RWPE2 (cell line): Measurements from ENCODE around the gene KCNE5.
"Not testable (repeated sequence)": the region's sequence is repeated elsewhere in the genome, so short reads cannot be mapped to it uniquely, and the experiment has no call there.

Experiments used
- ATAC-seq: fragments of 200-7000 bp; cut with Tn5 transposase; 3 replicates; pipeline ENCODE4 v1.9.1; 2021; ENCODE audit warnings: low read depth
- DNase-seq: peaks from one replicate; pipeline ENCODE4 v3.0.0-alpha.2; 2020; ENCODE audit warnings: low spot score
- H3K27ac ChIP-seq: fragments of 450-650 bp; 2 replicates; pipeline ENCODE4 v1.5.1; 2017; ENCODE audit warnings: mild to moderate bottlenecking; ENCODE audit not compliant: poor library complexity, severe bottlenecking
- H3K27me3 ChIP-seq: fragments of 250-450 bp; sonication (Bioruptor Pico); 2 replicates; pipeline ENCODE4 v1.5.1; 2021; ENCODE audit warnings: mild to moderate bottlenecking, moderate library complexity; ENCODE audit not compliant: insufficient read depth, poor library complexity, severe bottlenecking
- H3K36me3 ChIP-seq: fragments of 250-450 bp; sonication (Bioruptor Pico); 2 replicates; pipeline ENCODE4 v1.5.1; 2020; ENCODE audit warnings: low read depth, mild to moderate bottlenecking, moderate library complexity
- H3K4me1 ChIP-seq: fragments of 250-450 bp; sonication (Bioruptor Pico); 2 replicates; pipeline ENCODE4 v1.5.1; 2021; ENCODE audit warnings: mild to moderate bottlenecking, moderate library complexity; ENCODE audit not compliant: insufficient read depth, poor library complexity, severe bottlenecking
- H3K4me3 ChIP-seq: fragments of 250-450 bp; sonication (Bioruptor Pico); 2 replicates; pipeline ENCODE4 v1.5.1; 2021; ENCODE audit warnings: mild to moderate bottlenecking, moderate library complexity; ENCODE audit not compliant: severe bottlenecking
- H3K9me3 ChIP-seq: fragments of 250-450 bp; sonication (Bioruptor Pico); 2 replicates; pipeline ENCODE4 v1.5.1; 2021; ENCODE audit warnings: mild to moderate bottlenecking, moderate library complexity; ENCODE audit not compliant: severe bottlenecking
- CTCF ChIP-seq: fragments of 450-650 bp; IDR thresholded peaks from one replicate; pipeline ENCODE4 v1.5.1; 2017; ENCODE audit warnings: mild to moderate bottlenecking, moderate library complexity; ENCODE audit not compliant: poor library complexity, severe bottlenecking

The KCNE5 gene

GRCh38 chrX:109660435-109661143 lies 35.6 kb upstream of the KCNE5 start:
- no peaks in the 10 kb centered on the region for H3K4me1 ChIP-seq
- TF ChIP-seq CTCF: no peak
- no peak overlapping the region for H3K27ac ChIP-seq
- no peaks in the 10 kb centered on the region for H3K9me3 ChIP-seq
- DNase-seq: no peak
- no peaks in the 10 kb centered on the region for H3K27me3 ChIP-seq
- H3K36me3 ChIP-seq: peaks cover 75% of the 10 kb centered on the region
- no peak overlapping the region for H3K4me3 ChIP-seq
- ATAC-seq: no peak

DNA sequence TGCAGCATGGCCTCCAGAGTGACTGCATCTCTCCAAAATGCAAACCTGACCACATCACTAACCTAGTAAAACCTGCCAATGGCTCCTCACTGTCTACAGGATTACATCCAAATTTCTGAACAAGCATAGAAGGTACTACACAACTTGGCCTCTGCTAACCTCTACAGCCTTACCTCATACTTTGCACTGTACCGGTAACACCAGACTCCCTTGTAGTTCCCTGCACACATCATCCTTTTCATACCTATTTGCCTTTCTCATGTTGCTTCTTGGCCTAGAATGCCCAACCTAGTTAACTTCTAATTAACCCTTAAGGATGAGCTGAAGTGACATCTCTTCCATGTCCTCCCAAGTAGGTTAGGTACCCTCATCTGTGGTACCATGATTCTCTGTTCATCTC lies 33.4 kb upstream of the KCNE5 start:
- H3K36me3 ChIP-seq: peaks cover 53% of the 10 kb centered on the region
- H3K27me3 ChIP-seq: no peaks in the 10 kb centered on the region
- H3K4me1 ChIP-seq: no peaks in the 10 kb centered on the region
- TF ChIP-seq CTCF: no peak
- ATAC-seq (no peak), DNase-seq (no peak)
- no peak overlapping the region for H3K27ac ChIP-seq
- no peak overlapping the region for H3K4me3 ChIP-seq
- no peaks in the 10 kb centered on the region for H3K9me3 ChIP-seq

GRCh38 chrX:109657364-109657763 lies 32.4 kb upstream of the KCNE5 start:
- peaks cover 47% of the 10 kb centered on the region for H3K36me3 ChIP-seq
- not testable (repeated sequence) for H3K27ac ChIP-seq

GRCh38 chrX:109656774-109657173 lies 31.8 kb upstream of the KCNE5 start:
- peaks cover 47% of the 10 kb centered on the region for H3K36me3 ChIP-seq
- no peaks in the 10 kb centered on the region for H3K27me3 ChIP-seq
- H3K9me3 ChIP-seq: no peaks in the 10 kb centered on the region
- no peak for TF ChIP-seq CTCF
- ATAC-seq: no peak
- H3K4me1 ChIP-seq: no peaks in the 10 kb centered on the region
- DNase-seq: no peak
- no peak overlapping the region for H3K27ac ChIP-seq
- H3K4me3 ChIP-seq: no peak overlapping the region

More at GRCh38 chrX:109657364-109657763, 32.4 kb upstream of the KCNE5 start:
- DNase-seq, H3K9me3 ChIP-seq, ATAC-seq, H3K4me1 ChIP-seq, H3K4me3 ChIP-seq, H3K27me3 ChIP-seq: not testable (repeated sequence)

DNA sequence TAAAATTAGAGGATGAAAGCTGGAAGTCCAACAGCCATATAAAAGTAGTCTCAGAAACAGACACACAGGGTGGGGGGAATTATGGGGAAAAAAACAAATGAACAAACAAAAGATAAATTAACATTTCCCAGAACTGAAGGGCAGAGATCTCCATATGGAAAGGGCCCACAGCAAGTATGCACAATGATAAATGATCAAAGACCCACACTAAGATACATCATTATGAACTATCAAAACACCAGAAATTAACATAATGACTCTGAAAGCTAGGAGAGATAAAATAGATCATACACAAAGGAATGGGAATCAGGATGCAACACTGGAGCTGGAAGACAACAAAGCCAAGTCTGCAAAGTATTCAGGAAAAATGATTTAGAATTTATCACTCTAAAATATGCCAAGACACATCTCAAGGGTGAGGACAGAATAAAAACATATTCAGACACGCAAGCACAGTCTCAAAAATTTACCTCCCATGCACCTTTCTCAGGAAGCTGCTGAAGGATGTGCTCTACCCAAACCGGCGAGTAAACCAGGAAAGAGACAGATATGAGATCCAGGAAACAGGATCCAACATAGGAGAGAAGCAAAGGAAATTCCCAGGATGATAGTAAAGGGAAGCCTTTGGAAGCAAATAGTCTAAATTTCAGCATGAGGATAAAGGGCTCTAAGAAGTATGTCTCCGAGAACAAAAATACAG lies 30.7 kb upstream of the KCNE5 start:
- Histone ChIP-seq H3K27ac (no peak overlapping the region), H3K27me3 (no peaks in the 10 kb centered on the region), H3K4me3 (no peak overlapping the region), H3K4me1 (no peaks in the 10 kb centered on the region), H3K9me3 (no peaks in the 10 kb centered on the region), H3K36me3 (peaks cover 44% of the 10 kb centered on the region)
- DNase-seq (no peak), ATAC-seq (no peak)
- no peak for TF ChIP-seq CTCF
